Mesothelial cell of epicardium (in vitro differentiated cells): Measurements from ENCODE around the gene ZNF311. TPM values are rescaled to one million over a fixed set of nuclear protein-coding genes. Genes with fewer than 3 reads are reported as not detected.
"Not testable (repeated sequence)": the region's sequence is repeated elsewhere in the genome, so short reads cannot be mapped to it uniquely, and the experiment has no call there.

Experiments
- DNase-seq, 2 experiments: peaks; one replicate each; pipeline ENCODE4 v3.0.0; 2021; ENCODE audit warnings: low spot score in 2 of 2; ENCODE audit not compliant: unreplicated experiment in 2 of 2
- H3K27ac Mint-ChIP-seq: 2 replicates; pipeline ENCODE4 v1.8.0; 2021; ENCODE audit warnings: mixed read lengths
- H3K27me3 Mint-ChIP-seq: 2 replicates; pipeline ENCODE4 v1.8.0; 2021; ENCODE audit warnings: low read depth, mixed read lengths
- H3K36me3 Mint-ChIP-seq: 2 replicates; pipeline ENCODE4 v1.8.0; 2021; ENCODE audit warnings: mixed read lengths
- H3K4me1 Mint-ChIP-seq: 2 replicates; pipeline ENCODE4 v1.8.0; 2021; ENCODE audit warnings: mixed read lengths
- H3K4me3 Mint-ChIP-seq: 2 replicates; pipeline ENCODE4 v1.8.0; 2021; ENCODE audit warnings: mild to moderate bottlenecking, moderate library complexity, mixed read lengths
- H3K9me3 Mint-ChIP-seq: 2 replicates; pipeline ENCODE4 v1.8.0; 2021; ENCODE audit warnings: mixed read lengths
- CTCF ChIP-seq: fragments of 200-600 bp; sonication (generic); IDR thresholded peaks from one replicate; pipeline ENCODE4 v1.5.0; 2021; ENCODE audit warnings: antibody characterized with exemption; ENCODE audit not compliant: unreplicated experiment
- total RNA-seq: library from RNA; stranded (reverse); gene quantifications from 3 replicates; pipeline ENCODE4 v1.2.1, GENCODE V29; 2021

ZNF311 gene
- total RNA-seq, 1 donor from 2014 or later = 2.3 TPM

- peaks cover 36% of the 10 kb centered on the region for H3K9me3 Mint-ChIP-seq
- no peak for DNase-seq
- H3K27ac Mint-ChIP-seq = no peak overlapping the region
- no peaks in the 10 kb centered on the region for H3K27me3 Mint-ChIP-seq
- TF ChIP-seq CTCF = no peak
- peaks cover 4% of the 10 kb centered on the region for H3K36me3 Mint-ChIP-seq
- no peak overlapping the region for H3K4me3 Mint-ChIP-seq
- no peaks in the 10 kb centered on the region for H3K4me1 Mint-ChIP-seq
These were observed 36.0 kb downstream of the ZNF311 start for GRCh38 chr6:28969129-28969528.

GRCh38 chr6:28968476-28968875, 36.6 kb downstream of the ZNF311 start:
- H3K27ac Mint-ChIP-seq = no peak overlapping the region
- peaks cover 4% of the 10 kb centered on the region for H3K36me3 Mint-ChIP-seq
- TF ChIP-seq CTCF = no peak
- no peak for DNase-seq
- no peaks in the 10 kb centered on the region for H3K4me1 Mint-ChIP-seq
- H3K9me3 Mint-ChIP-seq = peaks cover 41% of the 10 kb centered on the region
- H3K27me3 Mint-ChIP-seq = no peaks in the 10 kb centered on the region
- no peak overlapping the region for H3K4me3 Mint-ChIP-seq

- peaks cover 4% of the 10 kb centered on the region for H3K36me3 Mint-ChIP-seq
These were observed 39.4 kb downstream of the ZNF311 start for GRCh38 chr6:28965706-28966105.

GRCh38 chr6:28960846-28961500, 44.1 kb downstream of the ZNF311 start:
- Mint-ChIP-seq H3K36me3 (no peaks in the 10 kb centered on the region), H3K4me1 (no peaks in the 10 kb centered on the region), H3K27me3 (no peaks in the 10 kb centered on the region), H3K9me3 (peaks cover 23% of the 10 kb centered on the region), H3K27ac (no peak overlapping the region), H3K4me3 (no peak overlapping the region)
- DNase-seq = no peak
- no peak for TF ChIP-seq CTCF

More at GRCh38 chr6:28965706-28966105, 39.4 kb downstream of the ZNF311 start:
- H3K4me3 Mint-ChIP-seq = no peak overlapping the region
- H3K27me3 Mint-ChIP-seq = no peaks in the 10 kb centered on the region
- no peak overlapping the region for H3K27ac Mint-ChIP-seq
- H3K9me3 Mint-ChIP-seq = peaks cover 47% of the 10 kb centered on the region
- no peak for TF ChIP-seq CTCF
- no peaks in the 10 kb centered on the region for H3K4me1 Mint-ChIP-seq
- DNase-seq = no peak

GRCh38 chr6:28958561-28959243, 46.4 kb downstream of the ZNF311 start:
- not testable (repeated sequence) for H3K4me1 Mint-ChIP-seq, H3K27ac Mint-ChIP-seq

GRCh38 chr6:28957795-28958314, 47.3 kb downstream of the ZNF311 start:
- not testable (repeated sequence) for H3K9me3 Mint-ChIP-seq, H3K4me1 Mint-ChIP-seq, DNase-seq, H3K27me3 Mint-ChIP-seq, H3K36me3 Mint-ChIP-seq, H3K4me3 Mint-ChIP-seq, H3K27ac Mint-ChIP-seq

More at GRCh38 chr6:28958561-28959243, 46.4 kb downstream of the ZNF311 start:
- not testable (repeated sequence) for H3K9me3 Mint-ChIP-seq, DNase-seq, H3K4me3 Mint-ChIP-seq, H3K36me3 Mint-ChIP-seq, H3K27me3 Mint-ChIP-seq
